Epithelial cell of esophagus (primary cell): ENCODE results near the gene TRAPPC10.
A peak's percentile ranks its signal among the peaks of the same experiment; 100 is the strongest.

Experiments used
- DNase-seq: peaks from one replicate; pipeline ENCODE4 v3.0.0; 2010; ENCODE audit warnings: low read depth
- H3K4me3 ChIP-seq: 2 replicates; pipeline ENCODE4 v1.5.1; 2011; ENCODE audit warnings: mild to moderate bottlenecking, low read length, control low read depth
- TF ChIP-seq, protein P1 (sequence below): IDR thresholded peaks from 2 replicates; pipeline ENCODE4 v1.5.1; 2011; ENCODE audit warnings: low read depth, mild to moderate bottlenecking, low read length, control low read depth, inconsistent platforms; ENCODE audit not compliant: insufficient read depth; ENCODE audit errors: missing control alignments

The TRAPPC10 gene

DNA sequence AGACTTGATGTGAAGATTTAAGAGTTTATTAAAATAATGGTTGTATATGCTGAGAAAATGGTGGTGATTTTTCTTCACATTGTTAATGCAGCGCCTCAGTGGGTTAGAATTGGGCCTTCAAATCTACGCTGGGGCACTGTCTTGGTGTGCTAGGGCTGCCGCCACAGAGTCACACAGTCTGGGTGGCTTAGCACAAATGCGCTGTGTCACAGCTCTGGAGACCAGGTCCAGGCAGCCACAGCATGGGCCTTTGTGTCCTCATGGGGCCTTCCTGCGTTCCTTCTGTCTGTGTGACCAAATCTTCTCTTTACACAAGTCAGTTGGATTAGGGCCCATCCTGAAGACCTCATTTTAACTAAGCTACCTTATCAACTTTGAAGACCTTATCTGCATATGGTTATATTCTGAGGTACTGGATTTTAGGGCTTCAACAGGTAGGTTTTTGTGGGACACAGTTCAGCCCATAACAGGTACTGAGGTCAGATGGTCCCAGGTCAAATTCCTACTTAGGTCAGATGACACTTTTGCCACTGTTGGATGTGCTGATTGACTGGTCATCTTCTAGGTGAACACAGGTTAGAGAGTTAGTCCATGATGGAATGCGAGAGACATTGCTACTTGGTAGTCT lies 17.5 kb downstream of the TRAPPC10 start:
- TF ChIP-seq, protein P1, sequence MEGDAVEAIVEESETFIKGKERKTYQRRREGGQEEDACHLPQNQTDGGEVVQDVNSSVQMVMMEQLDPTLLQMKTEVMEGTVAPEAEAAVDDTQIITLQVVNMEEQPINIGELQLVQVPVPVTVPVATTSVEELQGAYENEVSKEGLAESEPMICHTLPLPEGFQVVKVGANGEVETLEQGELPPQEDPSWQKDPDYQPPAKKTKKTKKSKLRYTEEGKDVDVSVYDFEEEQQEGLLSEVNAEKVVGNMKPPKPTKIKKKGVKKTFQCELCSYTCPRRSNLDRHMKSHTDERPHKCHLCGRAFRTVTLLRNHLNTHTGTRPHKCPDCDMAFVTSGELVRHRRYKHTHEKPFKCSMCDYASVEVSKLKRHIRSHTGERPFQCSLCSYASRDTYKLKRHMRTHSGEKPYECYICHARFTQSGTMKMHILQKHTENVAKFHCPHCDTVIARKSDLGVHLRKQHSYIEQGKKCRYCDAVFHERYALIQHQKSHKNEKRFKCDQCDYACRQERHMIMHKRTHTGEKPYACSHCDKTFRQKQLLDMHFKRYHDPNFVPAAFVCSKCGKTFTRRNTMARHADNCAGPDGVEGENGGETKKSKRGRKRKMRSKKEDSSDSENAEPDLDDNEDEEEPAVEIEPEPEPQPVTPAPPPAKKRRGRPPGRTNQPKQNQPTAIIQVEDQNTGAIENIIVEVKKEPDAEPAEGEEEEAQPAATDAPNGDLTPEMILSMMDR: no peak
- DNase-seq: no peak
- H3K4me3 ChIP-seq: no peak overlapping the region

- no peak for DNase-seq
- TF ChIP-seq, protein P1: no peak
- H3K4me3 ChIP-seq: no peak overlapping the region
Observed at GRCh38 chr21:44035244-44035643, 23.1 kb downstream of the TRAPPC10 start.

DNA sequence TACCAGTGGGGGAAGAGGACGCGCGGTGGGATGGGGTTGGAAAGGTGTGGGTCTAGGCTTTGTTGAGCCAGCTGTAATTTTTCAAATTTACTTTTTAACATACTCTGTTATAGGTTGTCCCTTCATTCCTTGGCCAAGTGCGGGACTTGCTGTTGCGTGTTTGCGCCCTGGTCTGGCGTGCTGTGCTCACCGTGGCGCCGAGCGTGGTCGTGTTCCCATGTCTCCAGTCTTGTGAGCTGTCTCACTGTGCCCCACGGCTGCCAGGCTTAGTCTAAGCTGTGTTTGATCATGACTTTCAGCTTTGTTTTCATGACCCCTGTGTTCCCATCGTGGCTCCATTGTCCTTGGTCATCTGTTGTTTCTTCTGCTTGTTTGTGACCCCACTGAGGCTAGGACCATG lies 26.0 kb downstream of the TRAPPC10 start:
- TF ChIP-seq, protein P1: no peak
- H3K4me3 ChIP-seq: no peak overlapping the region
- no peak for DNase-seq

GRCh38 chr21:44039828-44040227 lies 27.7 kb downstream of the TRAPPC10 start:
- no peak overlapping the region for H3K4me3 ChIP-seq
- DNase-seq: no peak
- TF ChIP-seq, protein P1: no peak

- TF ChIP-seq, protein P1: no peak
- H3K4me3 ChIP-seq: no peak overlapping the region
- DNase-seq: no peak
Observed at GRCh38 chr21:44043613-44044012, 31.5 kb downstream of the TRAPPC10 start.

DNA sequence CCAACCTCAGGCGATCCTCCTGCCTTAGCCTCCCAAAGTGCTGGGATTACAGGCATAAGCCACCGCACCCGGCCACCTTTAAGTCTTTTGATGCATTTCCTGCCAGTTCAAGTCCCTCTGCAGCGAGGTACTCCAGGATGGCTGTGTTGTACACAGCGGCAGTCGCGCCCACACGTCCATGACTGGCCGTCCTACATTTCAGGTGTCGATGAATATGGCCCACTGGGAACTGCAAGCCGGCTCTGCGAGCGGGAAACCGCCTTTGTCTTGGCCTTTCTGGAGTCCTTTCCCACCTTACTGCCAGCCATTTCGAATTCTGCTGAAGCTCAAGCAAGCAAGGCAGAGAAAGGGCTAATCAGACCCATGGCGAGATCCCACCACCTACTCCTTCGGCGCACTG lies 34.6 kb downstream of the TRAPPC10 start:
- no peak overlapping the region for H3K4me3 ChIP-seq
- TF ChIP-seq, protein P1: no peak
- DNase-seq: no peak

DNA sequence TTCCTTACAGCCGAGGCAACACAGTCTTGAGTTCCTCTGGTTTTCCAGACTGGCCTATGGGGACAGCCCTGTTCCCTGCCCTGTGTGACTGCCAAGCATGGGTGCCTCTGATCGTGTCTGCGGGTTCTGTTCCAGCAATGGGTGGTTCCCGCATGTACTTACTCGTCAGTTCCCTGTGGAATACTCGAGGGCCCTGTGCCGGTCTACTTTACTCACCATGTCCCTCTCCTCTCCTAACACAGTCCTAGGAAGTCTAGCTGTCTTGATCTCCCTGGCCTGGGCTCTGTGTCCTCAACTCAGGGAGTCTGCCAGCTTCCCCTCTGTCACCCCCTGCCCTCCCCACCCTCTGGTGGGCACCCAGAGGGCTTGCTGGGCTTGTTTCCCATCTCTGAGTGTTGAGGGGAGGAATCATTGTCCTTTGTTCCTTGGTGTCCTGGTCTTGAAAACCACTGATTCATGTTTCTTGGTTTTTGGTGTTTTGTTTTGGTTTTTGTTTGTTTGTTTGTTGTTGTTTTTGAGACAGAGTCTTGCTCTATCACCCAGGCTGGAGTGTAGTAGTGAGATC lies 36.0 kb downstream of the TRAPPC10 start:
- peak; percentile 8 for DNase-seq
- TF ChIP-seq, protein P1: no peak
- no peak overlapping the region for H3K4me3 ChIP-seq
